CD14-positive monocyte (primary cell): ENCODE measurements around the gene GMDS. TPM values are rescaled to one million over a fixed set of nuclear protein-coding genes. Genes with fewer than 3 reads are reported as not detected.

Experiments
- DNase-seq, 3 donors: peaks; one replicate each; pipeline ENCODE4 v3.0.0-alpha.2; 2011 to 2022
- H2AFZ ChIP-seq: 2 replicates; pipeline ENCODE4 v1.6.0; 2012; ENCODE audit warnings: mild to moderate bottlenecking, low read depth, low read length, inconsistent platforms; ENCODE audit not compliant: insufficient read depth, poor library complexity, severe bottlenecking
- H3K27ac ChIP-seq, 2 donors: 1 replicate in 1 of 2; 2 replicates in 1 of 2; pipeline ENCODE4 v1.5.1; 2012 to 2013; ENCODE audit warnings: low read length in 2 of 2, control low read depth in 1 of 2, inconsistent platforms in 1 of 2, low read depth in 1 of 2, mild to moderate bottlenecking in 1 of 2
- H3K27me3 ChIP-seq, 2 donors: one replicate each; pipeline versions ENCODE4 v1.6.0 to v1.6.1; 2011 to 2013; ENCODE audit warnings: low read length in 2 of 2; ENCODE audit not compliant: control insufficient read depth in 2 of 2, insufficient read depth in 2 of 2
- H3K36me3 ChIP-seq, 2 donors: replicated peaks in 1 of 2; 1 replicate in 1 of 2; 2 replicates in 1 of 2; pipeline versions ENCODE4 v1.5.1 to v1.6.1; 2012 to 2013; ENCODE audit warnings: low read length in 2 of 2, control low read depth in 1 of 2, inconsistent platforms in 1 of 2, mild to moderate bottlenecking in 1 of 2; ENCODE audit not compliant: insufficient read depth in 2 of 2, control insufficient read depth in 1 of 2
- H3K4me1 ChIP-seq, 2 donors: 1 replicate in 1 of 2; 2 replicates in 1 of 2; pipeline versions ENCODE4 v1.5.1 to v1.6.1; 2012 to 2013; ENCODE audit warnings: low read length in 2 of 2, control low read depth in 1 of 2, inconsistent platforms in 1 of 2, mild to moderate bottlenecking in 1 of 2, moderate library complexity in 1 of 2; ENCODE audit not compliant: insufficient read depth in 2 of 2, control insufficient read depth in 1 of 2
- H3K4me2 ChIP-seq: replicated peaks from 2 replicates; pipeline ENCODE3; 2012; ENCODE audit warnings: low read length, moderate library complexity, mild to moderate bottlenecking; ENCODE audit not compliant: poor library complexity, severe bottlenecking; ENCODE audit errors: extremely low read depth
- H3K4me3 ChIP-seq, 3 experiments: fragments of 200-600 bp in 1 of 3; sonication (generic) in 1 of 3; replicated peaks in 1 of 3; 1 replicate in 2 of 3; 2 replicates in 1 of 3; pipeline ENCODE4 v1.5.1; 2011 to 2013; ENCODE audit warnings: low read length in 3 of 3, mild to moderate bottlenecking in 3 of 3, control low read depth in 2 of 3, low read depth in 2 of 3, inconsistent platforms in 1 of 3, moderate library complexity in 1 of 3
- H3K79me2 ChIP-seq: 2 replicates; pipeline ENCODE4 v1.6.0; 2012; ENCODE audit warnings: mild to moderate bottlenecking, control low read depth, inconsistent platforms, low read length, moderate library complexity; ENCODE audit not compliant: insufficient read depth
- H3K9ac ChIP-seq: 2 replicates; pipeline ENCODE4 v1.6.0; 2017; ENCODE audit warnings: low read length, mild to moderate bottlenecking; ENCODE audit not compliant: insufficient read depth, poor library complexity, severe bottlenecking
- H3K9me3 ChIP-seq, 2 donors: replicated peaks in 1 of 2; 1 replicate in 1 of 2; 2 replicates in 1 of 2; pipeline versions ENCODE4 v1.5.1 to v1.6.1; 2012 to 2013; ENCODE audit warnings: low read length in 2 of 2, control low read depth in 1 of 2; ENCODE audit not compliant: control insufficient read depth in 1 of 2, insufficient read depth in 1 of 2
- H4K20me1 ChIP-seq: 2 replicates; pipeline ENCODE4 v1.6.0; 2012; ENCODE audit warnings: mild to moderate bottlenecking, low read length, control low read depth, moderate library complexity; ENCODE audit not compliant: insufficient read depth
- H3K27ac Mint-ChIP-seq, 7 donors: one replicate each; pipeline ENCODE4 v1.8.0; 2020; ENCODE audit warnings: mild to moderate bottlenecking in 7 of 7, mixed read lengths in 7 of 7, moderate library complexity in 6 of 7, inconsistent platforms in 2 of 7
- H3K27me3 Mint-ChIP-seq, 3 donors: one replicate each; pipeline ENCODE4 v1.8.0; 2021 to 2022; ENCODE audit warnings: low read depth in 3 of 3, mild to moderate bottlenecking in 3 of 3, mixed read lengths in 3 of 3, moderate library complexity in 3 of 3, inconsistent platforms in 1 of 3
- H3K36me3 Mint-ChIP-seq, 2 donors: one replicate each; pipeline ENCODE4 v1.8.0; 2020; ENCODE audit warnings: mixed read lengths in 2 of 2, inconsistent platforms in 1 of 2, mild to moderate bottlenecking in 1 of 2
- H3K4me1 Mint-ChIP-seq: one replicate; pipeline ENCODE4 v1.8.0; 2020; ENCODE audit warnings: mild to moderate bottlenecking, mixed read lengths
- H3K4me3 Mint-ChIP-seq, 2 donors: one replicate each; pipeline ENCODE4 v1.8.0; 2020; ENCODE audit warnings: mild to moderate bottlenecking in 2 of 2, mixed read lengths in 2 of 2, moderate library complexity in 1 of 2
- H3K9me3 Mint-ChIP-seq, 7 donors: one replicate each; pipeline ENCODE4 v1.8.0; 2020 to 2022; ENCODE audit warnings: mixed read lengths in 7 of 7, mild to moderate bottlenecking in 6 of 7, moderate library complexity in 6 of 7, inconsistent platforms in 2 of 7
- CTCF ChIP-seq: fragments of 200-600 bp; IDR thresholded peaks from one replicate; pipeline ENCODE4 v1.8.0; 2022; ENCODE audit warnings: antibody characterized with exemption, mild to moderate bottlenecking
- WGBS: methylation state at CpG from one replicate; pipeline ENCODE4 v1.1.5; 2013; ENCODE audit warnings: missing lambda C conversion rate; ENCODE audit not compliant: insufficient coverage; 5-methylcytosine and 5-hydroxymethylcytosine counted together
- intact Hi-C, 2 donors: fragments of 100-400 bp; cut with micrococcal nuclease; formaldehyde crosslinking; loops; one replicate each; pipeline versions ENCODE4 v1.15.0 to v1.15.1; 2023
- polyA plus RNA-seq, 3 donors: library from polyadenylated mRNA; depleted of rRNA in 1 of 3; unstranded in 2 of 3; stranded (reverse) in 1 of 3; fragments of 300-500 nt in 2 of 3; fragments of >200 nt in 1 of 3; fragmentation: Illumina TruSeq in 2 of 3; gene quantifications; 1 replicate in 2 of 3; 2 replicates in 1 of 3; pipeline ENCODE4 v1.2.3, GENCODE V29; 2012 to 2021

GMDS gene
- polyA plus RNA-seq, 3 donors = 10.5 to 19.9 (median 17.6) TPM

DNA sequence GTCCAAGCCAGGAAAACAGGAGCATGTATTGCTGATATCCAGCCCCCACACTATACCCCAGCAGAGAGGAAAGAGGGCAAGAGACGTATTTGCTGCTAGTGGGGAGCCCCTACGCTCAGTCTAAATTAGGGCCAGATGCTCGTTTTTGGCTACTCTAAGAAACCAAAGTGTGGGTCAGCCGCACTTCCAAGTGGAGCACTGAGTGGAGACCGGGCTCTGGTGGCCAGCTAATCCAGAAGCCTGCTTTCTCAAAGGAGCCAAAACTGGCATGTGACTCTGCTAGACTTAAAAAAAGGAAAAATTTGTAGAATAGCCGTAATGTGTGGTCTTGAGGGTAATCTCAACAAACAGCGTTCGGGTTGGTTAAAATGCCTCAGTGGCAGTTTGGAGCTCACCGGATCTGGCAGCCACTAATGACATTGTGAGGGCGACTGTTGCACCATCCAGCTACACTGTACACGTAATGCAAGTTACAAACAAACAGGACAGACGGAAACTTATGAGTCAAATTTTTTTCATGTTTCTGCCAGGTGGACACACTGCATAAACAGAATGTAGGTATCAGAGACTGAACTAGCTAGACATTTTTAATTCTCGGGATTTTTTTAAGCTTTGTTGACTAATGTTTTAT, 404.8 kb downstream of the GMDS start:
- no peak for DNase-seq
- Histone ChIP-seq H3K79me2 (no peaks in the 10 kb centered on the region), H3K27me3 (no peaks in the 10 kb centered on the region), H3K9ac (no peak overlapping the region), H3K27ac (no peak overlapping the region), H2AFZ (no peak overlapping the region), H3K9me3 (peaks cover 0 to 3% of the 10 kb centered on the region in 2 donors), H4K20me1 (no peaks in the 10 kb centered on the region), H3K4me2 (no peak overlapping the region), H3K4me3 (no peak overlapping the region), H3K4me1 (no peaks in the 10 kb centered on the region), H3K36me3 (no peaks in the 10 kb centered on the region)
- H3K36me3 Mint-ChIP-seq = peaks cover 0 to 3% of the 10 kb centered on the region in 2 donors
- no peaks in the 10 kb centered on the region for H3K4me1 Mint-ChIP-seq
- intact Hi-C loops = no loop called here
- no peak for TF ChIP-seq CTCF
- H3K27ac Mint-ChIP-seq = no peak overlapping the region
- 100% methylated on average over 9 of the region's 13 CpGs for WGBS
- peaks cover 0 to 3% (median 3%) of the 10 kb centered on the region in 7 donors for H3K9me3 Mint-ChIP-seq
- H3K4me3 Mint-ChIP-seq = no peak overlapping the region
- H3K27me3 Mint-ChIP-seq = peaks cover 0 to 1% (median 0%) of the 10 kb centered on the region in 3 donors

GRCh38 chr6:1839361-1839760, 406.0 kb downstream of the GMDS start:
- Histone ChIP-seq H3K4me1 (no peaks in the 10 kb centered on the region), H4K20me1 (no peaks in the 10 kb centered on the region), H3K27ac (no peak overlapping the region), H3K4me3 (no peak overlapping the region), H2AFZ (no peak overlapping the region), H3K79me2 (no peaks in the 10 kb centered on the region), H3K9ac (no peak overlapping the region), H3K27me3 (no peaks in the 10 kb centered on the region), H3K9me3 (no peaks in the 10 kb centered on the region), H3K4me2 (no peak overlapping the region), H3K36me3 (no peaks in the 10 kb centered on the region)
- TF ChIP-seq CTCF = no peak
- Mint-ChIP-seq H3K36me3 (no peaks in the 10 kb centered on the region), H3K4me3 (no peak overlapping the region), H3K27me3 (peaks cover 0 to 1% (median 0%) of the 10 kb centered on the region in 3 donors), H3K9me3 (peaks cover 0 to 3% (median 0%) of the 10 kb centered on the region in 7 donors), H3K4me1 (no peaks in the 10 kb centered on the region), H3K27ac (peak overlapping the region in 1 of 7 donors; percentile 38)
- no peak for DNase-seq
- intact Hi-C loops = no loop called here
